ENCODE data around the gene MAP4K3.
"Not testable (repeated sequence)": the region's sequence is repeated elsewhere in the genome, so short reads cannot be mapped to it uniquely, and the experiment has no call there.

MAP4K3 gene

GRCh38 chr2:39247512-39248043 is 189.5 kb downstream of the MAP4K3 start:
- in situ Hi-C loops (cut with MboI; ENCODE audit: low sequenced_read_pairs, unreplicated experiment) = no loop called here

GRCh38 chr2:39246382-39246980 is 190.6 kb downstream of the MAP4K3 start:
- no peak for DNase-seq (ENCODE audit: low spot score)
- no peak for TF ChIP-seq CTCF (IDR thresholded peaks at IDR 0.05; ENCODE audit: borderline replicate concordance, control extremely low read depth, extremely low read depth, insufficient read depth, missing control alignments)
- in situ Hi-C loops (cut with MboI; ENCODE audit: low sequenced_read_pairs, unreplicated experiment) = no loop called here

More at GRCh38 chr2:39247512-39248043, 189.5 kb downstream of the MAP4K3 start:
- DNase-seq (ENCODE audit: low spot score) = no peak
- no peak for TF ChIP-seq CTCF (IDR thresholded peaks at IDR 0.05; ENCODE audit: borderline replicate concordance, control extremely low read depth, extremely low read depth, insufficient read depth, missing control alignments)

GRCh38 chr2:39244963-39245625 is 192.0 kb downstream of the MAP4K3 start:
- DNase-seq (ENCODE audit: low spot score); in situ Hi-C loops (cut with MboI; ENCODE audit: low sequenced_read_pairs, unreplicated experiment): not testable (repeated sequence)

- DNase-seq (ENCODE audit: low spot score); in situ Hi-C loops (cut with MboI; ENCODE audit: low sequenced_read_pairs, unreplicated experiment): not testable (repeated sequence)
Observed at GRCh38 chr2:39244241-39244862, 192.7 kb downstream of the MAP4K3 start.

- peak; percentile 52 for DNase-seq (ENCODE audit: low spot score)
- in situ Hi-C loops (cut with MboI; ENCODE audit: low sequenced_read_pairs, unreplicated experiment) = no loop called here
- no peak for TF ChIP-seq CTCF (IDR thresholded peaks at IDR 0.05; ENCODE audit: borderline replicate concordance, control extremely low read depth, extremely low read depth, insufficient read depth, missing control alignments)
Observed at GRCh38 chr2:39243469-39244123, 193.5 kb downstream of the MAP4K3 start, which contains the start of gene CDKL4. TSS of gene CDKL4 (minus strand) at chr2:39243970.

- TF ChIP-seq CTCF (IDR thresholded peaks at IDR 0.05; ENCODE audit: borderline replicate concordance, control extremely low read depth, extremely low read depth, insufficient read depth, missing control alignments) = no peak
- no peak for DNase-seq (ENCODE audit: low spot score)
- in situ Hi-C loops (cut with MboI; ENCODE audit: low sequenced_read_pairs, unreplicated experiment) = no loop called here
Observed at GRCh38 chr2:39241588-39241987, 195.5 kb downstream of the MAP4K3 start.

- DNase-seq (ENCODE audit: low spot score) = no peak
- no peak for TF ChIP-seq CTCF (IDR thresholded peaks at IDR 0.05; ENCODE audit: borderline replicate concordance, control extremely low read depth, extremely low read depth, insufficient read depth, missing control alignments)
- in situ Hi-C loops (cut with MboI; ENCODE audit: low sequenced_read_pairs, unreplicated experiment) = no loop called here
Observed at GRCh38 chr2:39240758-39241157, 196.3 kb downstream of the MAP4K3 start.
